ENCODE measurements around the gene PDXK. TPM values are rescaled to one million over a fixed set of nuclear protein-coding genes. Genes with fewer than 3 reads are reported as not detected.

Gene PDXK
- total and polyA plus RNA-seq, 4 donors: 25.8 to 94.4 (median 64.5) TPM

DNA sequence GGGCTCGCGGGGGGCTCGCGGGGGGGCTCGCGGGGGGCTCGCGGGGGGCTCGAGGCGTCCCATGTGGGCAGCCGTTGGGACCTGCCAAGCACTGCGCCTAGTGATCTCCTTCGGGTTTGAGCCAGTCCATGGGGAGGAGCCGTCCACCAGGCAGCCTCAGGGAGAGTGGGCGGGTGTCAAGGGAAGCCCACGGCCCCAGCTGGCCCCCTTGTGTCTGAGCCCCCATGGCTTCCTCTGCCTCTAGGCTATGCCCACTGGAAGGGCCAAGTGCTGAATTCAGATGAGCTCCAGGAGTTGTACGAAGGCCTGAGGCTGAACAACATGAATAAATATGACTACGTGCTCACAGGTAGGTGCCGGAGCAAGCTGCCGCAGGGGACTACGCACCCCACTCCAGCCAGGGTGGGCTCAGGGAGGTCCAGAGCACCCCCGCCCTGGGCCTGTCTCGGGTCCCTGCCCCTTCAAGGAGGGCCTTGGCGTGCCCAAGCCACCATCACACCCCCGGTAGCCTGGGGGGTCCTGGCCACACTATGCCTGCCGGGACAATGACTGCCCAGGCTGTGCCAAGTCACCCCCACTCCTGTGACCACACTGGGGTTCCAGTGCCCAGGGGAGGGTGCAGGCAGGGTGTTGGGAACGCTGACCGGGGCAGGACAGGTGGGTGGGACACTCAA is 22.6 kb downstream of the PDXK start:
- ATAC-seq (ENCODE audit: low FRiP score) (no peak), DNase-seq (no peak)
- no peaks in the 10 kb centered on the region for H3K4me1 ChIP-seq (ENCODE audit: control insufficient read depth in 1 of 2, insufficient read depth in 2 of 2, low read length in 2 of 2)
- peaks cover 0 to 5% of the 10 kb centered on the region in 2 donors for H3K36me3 ChIP-seq (ENCODE audit: control insufficient read depth in 1 of 2, insufficient read depth in 2 of 2, low read length in 1 of 2)
- no peaks in the 10 kb centered on the region for H3K27me3 ChIP-seq (ENCODE audit: control insufficient read depth in 1 of 2, insufficient read depth in 2 of 2, low read length in 1 of 2)
- intact Hi-C loops (cut with DNase I): no loop called here
- 57 to 76% methylated on average over 16 to 28 of the region's 28 CpGs for WGBS, 2 donors
- H3K4me3 ChIP-seq (ENCODE audit: low read length in 2 of 2): no peak overlapping the region
- H3K27ac ChIP-seq (ENCODE audit: low read depth in 1 of 2, low read length in 2 of 2): no peak overlapping the region
- H3K9me3 ChIP-seq (ENCODE audit: control insufficient read depth, low read length): no peaks in the 10 kb centered on the region

DNA sequence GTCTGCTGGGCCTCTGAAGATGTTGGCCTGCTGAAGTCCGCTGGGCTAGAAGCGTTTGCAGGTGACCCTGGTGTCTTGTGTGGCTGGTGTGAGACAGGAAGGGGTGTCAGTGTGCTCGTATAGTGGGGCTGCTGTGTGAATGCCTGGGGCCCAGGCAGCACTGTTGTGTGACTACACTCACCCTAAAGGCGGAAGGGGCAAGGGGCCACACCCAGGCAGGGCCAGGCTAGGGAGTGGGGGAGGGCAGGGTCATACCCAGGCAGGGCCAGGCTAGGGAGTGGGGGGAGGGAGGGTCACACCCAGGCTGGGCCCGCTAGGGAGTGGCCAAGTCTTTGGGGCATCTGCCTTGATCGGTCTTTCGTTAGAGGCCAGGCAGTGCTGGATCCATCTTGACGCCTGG is 25.0 kb downstream of the PDXK start:
- no peak overlapping the region for H3K27ac ChIP-seq (ENCODE audit: low read depth in 1 of 2, low read length in 2 of 2)
- 94 to 97% methylated on average over 8 of the region's 8 CpGs for WGBS, 2 donors
- H3K9me3 ChIP-seq (ENCODE audit: control insufficient read depth, low read length): no peaks in the 10 kb centered on the region
- intact Hi-C loops (cut with DNase I): no loop called here
- no peak overlapping the region for H3K4me3 ChIP-seq (ENCODE audit: low read length in 2 of 2)
- no peaks in the 10 kb centered on the region for H3K27me3 ChIP-seq (ENCODE audit: control insufficient read depth in 1 of 2, insufficient read depth in 2 of 2, low read length in 1 of 2)
- no peak for ATAC-seq (ENCODE audit: low FRiP score)
- no peaks in the 10 kb centered on the region for H3K4me1 ChIP-seq (ENCODE audit: control insufficient read depth in 1 of 2, insufficient read depth in 2 of 2, low read length in 2 of 2)
- peaks cover 2 to 5% of the 10 kb centered on the region in 2 donors for H3K36me3 ChIP-seq (ENCODE audit: control insufficient read depth in 1 of 2, insufficient read depth in 2 of 2, low read length in 1 of 2)
- no peak for DNase-seq

DNA sequence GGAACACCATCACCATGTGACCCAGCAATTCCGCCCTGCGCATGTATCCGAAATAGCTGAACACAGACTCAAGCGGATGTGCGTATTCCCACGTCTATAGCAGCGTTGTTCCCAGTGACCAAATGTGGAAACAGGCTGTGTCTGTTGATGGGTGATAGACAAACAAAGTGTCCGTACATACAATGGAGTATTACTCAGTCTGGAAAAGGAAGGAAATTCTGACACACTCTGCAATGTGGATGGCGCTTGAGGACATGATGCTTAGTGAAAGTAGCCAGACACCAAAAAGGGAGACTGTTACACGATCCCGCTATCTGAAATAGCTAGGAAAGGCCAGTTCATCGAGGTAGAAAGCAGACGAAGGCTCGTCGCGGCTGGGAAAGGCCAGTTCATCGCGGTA is 25.8 kb downstream of the PDXK start:
- H3K9me3 ChIP-seq (ENCODE audit: control insufficient read depth, low read length): no peaks in the 10 kb centered on the region
- no peaks in the 10 kb centered on the region for H3K4me1 ChIP-seq (ENCODE audit: control insufficient read depth in 1 of 2, insufficient read depth in 2 of 2, low read length in 2 of 2)
- H3K4me3 ChIP-seq (ENCODE audit: low read length in 2 of 2): no peak overlapping the region
- H3K27me3 ChIP-seq (ENCODE audit: control insufficient read depth in 1 of 2, insufficient read depth in 2 of 2, low read length in 1 of 2): no peaks in the 10 kb centered on the region
- H3K27ac ChIP-seq (ENCODE audit: low read depth in 1 of 2, low read length in 2 of 2): no peak overlapping the region
- DNase-seq (no peak), ATAC-seq (ENCODE audit: low FRiP score) (no peak)
- WGBS, 2 donors: 96 to 97% methylated on average over 18 of the region's 18 CpGs
- H3K36me3 ChIP-seq (ENCODE audit: control insufficient read depth in 1 of 2, insufficient read depth in 2 of 2, low read length in 1 of 2): peaks cover 2 to 5% of the 10 kb centered on the region in 2 donors
- intact Hi-C loops (cut with DNase I): no loop called here

DNA sequence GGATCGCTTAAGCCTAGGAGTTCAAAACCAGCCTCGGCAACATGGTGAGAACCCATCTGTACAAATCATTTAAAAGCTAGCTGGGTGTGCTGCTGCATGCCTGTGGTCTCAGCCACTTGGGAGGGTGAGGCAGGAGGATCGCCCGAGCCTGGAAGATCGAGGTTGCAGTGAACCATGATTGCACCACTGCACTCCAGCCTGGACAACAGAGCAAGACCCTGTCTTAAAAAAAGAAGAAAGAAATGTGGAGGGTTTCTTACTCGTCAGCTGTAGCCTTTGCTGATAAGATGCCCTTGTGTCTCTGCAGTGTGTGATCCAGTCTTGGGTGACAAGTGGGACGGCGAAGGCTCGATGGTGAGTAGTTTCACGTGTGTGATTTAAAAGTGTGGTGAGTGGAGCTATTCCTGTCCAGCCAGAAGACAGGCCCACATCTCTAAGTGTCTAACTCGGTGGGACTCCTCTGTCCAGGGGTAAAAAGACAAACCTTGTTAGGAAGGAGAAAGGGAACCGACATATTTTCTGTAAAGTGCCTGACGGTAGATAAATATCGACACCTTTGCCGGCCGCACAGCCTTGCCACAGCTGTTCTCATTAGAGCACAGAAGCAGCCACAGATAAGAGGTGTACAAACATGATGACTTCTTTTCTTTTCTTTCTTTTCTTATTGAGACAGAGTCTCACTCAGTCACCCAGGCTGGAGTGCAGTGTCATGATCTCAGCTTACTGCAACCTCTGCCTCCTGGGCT is 27.0 kb downstream of the PDXK start:
- Histone ChIP-seq H3K27ac (ENCODE audit: low read depth in 1 of 2, low read length in 2 of 2) (no peak overlapping the region), H3K36me3 (ENCODE audit: control insufficient read depth in 1 of 2, insufficient read depth in 2 of 2, low read length in 1 of 2) (peaks cover 2 to 5% of the 10 kb centered on the region in 2 donors), H3K27me3 (ENCODE audit: control insufficient read depth in 1 of 2, insufficient read depth in 2 of 2, low read length in 1 of 2) (no peaks in the 10 kb centered on the region), H3K4me1 (ENCODE audit: control insufficient read depth in 1 of 2, insufficient read depth in 2 of 2, low read length in 2 of 2) (no peaks in the 10 kb centered on the region), H3K4me3 (ENCODE audit: low read length in 2 of 2) (no peak overlapping the region), H3K9me3 (ENCODE audit: control insufficient read depth, low read length) (no peaks in the 10 kb centered on the region)
- no peak for ATAC-seq (ENCODE audit: low FRiP score)
- WGBS, 2 donors: 91% methylated on average over 16 of the region's 16 CpGs
- no peak for DNase-seq
- intact Hi-C loops (cut with DNase I): no loop called here

DNA sequence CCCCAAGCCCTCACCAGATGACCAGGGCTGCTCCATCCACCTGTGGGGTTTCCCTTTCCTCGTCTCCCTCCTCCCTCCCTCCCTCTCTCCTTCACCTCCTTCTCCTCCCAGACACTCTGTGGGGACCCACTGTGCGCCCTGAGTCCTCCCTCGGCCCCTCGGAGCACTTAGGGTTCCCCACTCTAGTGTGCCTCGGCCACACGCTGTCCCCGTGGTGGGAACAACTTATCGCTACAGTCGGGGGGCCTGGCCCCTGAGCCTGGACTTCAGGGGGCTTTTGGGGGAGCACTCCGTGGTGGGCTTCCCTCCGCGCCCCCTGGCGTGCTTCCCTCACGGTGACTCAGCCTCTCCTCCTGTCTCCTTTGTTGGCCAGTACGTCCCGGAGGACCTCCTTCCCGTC is 29.7 kb downstream of the PDXK start:
- ATAC-seq (ENCODE audit: low FRiP score) (no peak), DNase-seq (no peak)
- intact Hi-C loops (cut with DNase I): no loop called here
- no peaks in the 10 kb centered on the region for H3K9me3 ChIP-seq (ENCODE audit: control insufficient read depth, low read length)
- H3K4me3 ChIP-seq (ENCODE audit: low read length in 2 of 2): no peak overlapping the region
- no peaks in the 10 kb centered on the region for H3K27me3 ChIP-seq (ENCODE audit: control insufficient read depth in 1 of 2, insufficient read depth in 2 of 2, low read length in 1 of 2)
- no peak overlapping the region for H3K27ac ChIP-seq (ENCODE audit: low read depth in 1 of 2, low read length in 2 of 2)
- H3K4me1 ChIP-seq (ENCODE audit: control insufficient read depth in 1 of 2, insufficient read depth in 2 of 2, low read length in 2 of 2): no peaks in the 10 kb centered on the region
- 90 to 94% methylated on average over 17 of the region's 17 CpGs for WGBS, 2 donors
- peaks cover 2 to 5% of the 10 kb centered on the region in 2 donors for H3K36me3 ChIP-seq (ENCODE audit: control insufficient read depth in 1 of 2, insufficient read depth in 2 of 2, low read length in 1 of 2)

DNA sequence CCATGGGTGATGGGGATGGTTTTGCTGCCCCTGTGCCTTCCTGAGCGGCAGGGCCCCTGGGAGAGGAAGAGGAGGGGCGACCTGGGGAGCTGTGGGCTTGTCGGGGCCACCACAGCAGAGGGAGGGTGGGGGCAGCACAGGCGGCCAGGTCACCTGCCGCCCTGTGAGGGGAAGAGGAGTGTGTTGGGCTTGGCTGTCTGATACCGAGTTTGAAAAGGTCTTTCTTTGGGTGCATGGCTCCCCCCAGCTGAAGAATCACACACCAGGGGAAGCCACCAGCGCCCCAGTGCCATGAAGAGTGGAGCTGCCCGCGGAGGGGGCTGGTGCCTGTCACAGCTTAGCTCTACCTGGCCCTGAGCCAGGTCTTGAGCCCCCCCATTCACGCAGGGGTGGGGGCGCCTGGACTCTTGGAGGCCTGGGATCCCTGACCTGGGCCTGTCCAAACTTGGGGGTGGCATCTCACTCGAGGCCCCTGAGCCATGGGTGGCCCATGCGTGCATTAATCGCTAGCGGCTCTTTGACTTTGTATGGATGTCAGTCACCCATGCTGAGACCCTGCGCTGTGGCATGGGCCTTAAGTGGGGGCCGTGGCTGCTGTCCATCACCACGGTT is 30.8 kb downstream of the PDXK start:
- Histone ChIP-seq H3K27me3 (ENCODE audit: control insufficient read depth in 1 of 2, insufficient read depth in 2 of 2, low read length in 1 of 2) (no peaks in the 10 kb centered on the region), H3K9me3 (ENCODE audit: control insufficient read depth, low read length) (no peaks in the 10 kb centered on the region), H3K36me3 (ENCODE audit: control insufficient read depth in 1 of 2, insufficient read depth in 2 of 2, low read length in 1 of 2) (peaks cover 0 to 2% of the 10 kb centered on the region in 2 donors), H3K4me1 (ENCODE audit: control insufficient read depth in 1 of 2, insufficient read depth in 2 of 2, low read length in 2 of 2) (no peaks in the 10 kb centered on the region), H3K27ac (ENCODE audit: low read depth in 1 of 2, low read length in 2 of 2) (no peak overlapping the region), H3K4me3 (ENCODE audit: low read length in 2 of 2) (no peak overlapping the region)
- 82 to 87% methylated on average over 16 to 18 of the region's 18 CpGs for WGBS, 2 donors
- intact Hi-C loops (cut with DNase I): no loop called here
- ATAC-seq (ENCODE audit: low FRiP score) (no peak), DNase-seq (no peak)

DNA sequence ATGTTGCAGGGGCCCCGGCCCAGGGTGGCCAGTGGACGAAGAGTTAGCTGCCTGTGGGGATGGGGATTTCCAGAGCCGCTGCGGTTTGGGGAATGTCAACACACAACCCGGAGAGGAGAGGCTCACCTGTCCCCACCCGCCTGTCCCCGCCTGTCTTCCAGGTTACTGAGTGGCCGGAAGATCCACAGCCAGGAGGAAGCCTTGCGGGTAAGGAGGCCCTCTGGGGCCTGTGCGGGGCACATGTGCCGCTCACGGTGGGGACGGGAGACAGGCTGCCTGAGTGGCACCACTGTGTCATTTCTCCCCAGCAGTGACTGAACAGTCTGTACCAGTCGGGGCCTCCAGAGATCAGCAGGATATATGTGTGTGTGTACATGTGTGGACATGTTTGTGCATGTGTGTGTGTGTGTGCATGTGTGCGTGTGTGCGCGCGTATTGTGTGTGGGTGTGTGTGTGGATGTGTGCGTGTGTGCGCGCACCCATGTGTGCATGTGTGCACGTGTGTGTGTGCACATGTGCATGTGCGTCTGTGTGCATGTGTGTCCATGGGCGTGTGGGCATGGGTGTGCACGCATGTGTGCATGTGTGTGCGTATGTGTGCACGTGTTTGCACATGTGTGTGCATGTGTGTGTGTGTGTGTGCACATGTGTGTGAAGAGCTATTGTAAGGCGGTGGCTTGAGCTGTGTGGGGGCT is 31.6 kb downstream of the PDXK start:
- Histone ChIP-seq H3K27ac (ENCODE audit: low read depth in 1 of 2, low read length in 2 of 2) (no peak overlapping the region), H3K4me1 (ENCODE audit: control insufficient read depth in 1 of 2, insufficient read depth in 2 of 2, low read length in 2 of 2) (no peaks in the 10 kb centered on the region)
- intact Hi-C loops (cut with DNase I): no loop called here

DNA sequence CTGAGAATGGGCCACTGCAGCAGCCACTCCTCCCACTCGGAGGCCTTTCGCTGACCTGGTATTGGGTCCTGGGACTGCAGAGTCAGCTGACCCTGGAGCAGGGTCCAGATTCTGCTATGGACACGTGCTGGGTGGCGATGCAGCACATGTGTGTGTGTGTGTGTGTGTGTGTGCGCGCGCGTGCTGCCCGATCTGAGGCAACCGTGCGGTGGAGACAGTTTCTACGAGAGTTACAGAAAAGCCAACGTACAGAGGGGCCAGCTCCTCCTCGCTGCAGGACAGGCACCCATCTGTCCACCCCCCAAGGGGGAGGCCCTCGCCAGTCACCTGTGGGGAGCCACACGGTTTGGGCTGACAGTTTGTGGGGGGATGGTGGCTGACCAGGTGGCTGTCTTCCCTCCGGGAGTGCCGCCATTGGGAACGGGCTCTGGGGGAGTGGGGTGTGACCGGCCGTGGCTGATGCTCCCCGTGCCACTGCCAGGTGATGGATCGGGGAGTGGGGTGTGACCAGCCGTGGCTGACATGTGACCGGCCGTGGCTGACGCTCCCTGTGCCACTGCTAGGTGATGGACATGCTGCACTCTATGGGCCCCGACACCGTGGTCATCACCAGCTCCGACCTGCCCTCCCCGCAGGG is 33.1 kb downstream of the PDXK start:
- 90% methylated on average over 31 of the region's 31 CpGs for WGBS, 2 donors
- ATAC-seq (ENCODE audit: low FRiP score): no peak
- no peak overlapping the region for H3K4me3 ChIP-seq (ENCODE audit: low read length in 2 of 2)

More for the DNA sequence above, 31.6 kb downstream of the PDXK start:
- 92 to 93% methylated on average over 28 of the region's 28 CpGs for WGBS, 2 donors
- H3K4me3 ChIP-seq (ENCODE audit: low read length in 2 of 2): no peak overlapping the region
- no peaks in the 10 kb centered on the region for H3K9me3 ChIP-seq (ENCODE audit: control insufficient read depth, low read length)
- H3K36me3 ChIP-seq (ENCODE audit: control insufficient read depth in 1 of 2, insufficient read depth in 2 of 2, low read length in 1 of 2): peaks cover under 1 to 2% of the 10 kb centered on the region in 2 donors
- ATAC-seq (ENCODE audit: low FRiP score) (no peak), DNase-seq (no peak)
- H3K27me3 ChIP-seq (ENCODE audit: control insufficient read depth in 1 of 2, insufficient read depth in 2 of 2, low read length in 1 of 2): no peaks in the 10 kb centered on the region

More for the DNA sequence above, 33.1 kb downstream of the PDXK start:
- intact Hi-C loops (cut with DNase I): no loop called here
- Histone ChIP-seq H3K4me1 (ENCODE audit: control insufficient read depth in 1 of 2, insufficient read depth in 2 of 2, low read length in 2 of 2) (no peaks in the 10 kb centered on the region), H3K27me3 (ENCODE audit: control insufficient read depth in 1 of 2, insufficient read depth in 2 of 2, low read length in 1 of 2) (no peaks in the 10 kb centered on the region), H3K9me3 (ENCODE audit: control insufficient read depth, low read length) (no peaks in the 10 kb centered on the region), H3K36me3 (ENCODE audit: control insufficient read depth in 1 of 2, insufficient read depth in 2 of 2, low read length in 1 of 2) (peaks cover 1 to 2% of the 10 kb centered on the region in 2 donors), H3K27ac (ENCODE audit: low read depth in 1 of 2, low read length in 2 of 2) (no peak overlapping the region)
- DNase-seq: no peak

All from aorta (tissue), 5 donors.